ENCODE data around the gene ARRB1. TPM values are rescaled to one million over a fixed set of nuclear protein-coding genes. Genes with fewer than 3 reads are reported as not detected.

ARRB1 gene
- total RNA-seq, 1 experiment from 2014 or later, result 90.1 TPM

DNA sequence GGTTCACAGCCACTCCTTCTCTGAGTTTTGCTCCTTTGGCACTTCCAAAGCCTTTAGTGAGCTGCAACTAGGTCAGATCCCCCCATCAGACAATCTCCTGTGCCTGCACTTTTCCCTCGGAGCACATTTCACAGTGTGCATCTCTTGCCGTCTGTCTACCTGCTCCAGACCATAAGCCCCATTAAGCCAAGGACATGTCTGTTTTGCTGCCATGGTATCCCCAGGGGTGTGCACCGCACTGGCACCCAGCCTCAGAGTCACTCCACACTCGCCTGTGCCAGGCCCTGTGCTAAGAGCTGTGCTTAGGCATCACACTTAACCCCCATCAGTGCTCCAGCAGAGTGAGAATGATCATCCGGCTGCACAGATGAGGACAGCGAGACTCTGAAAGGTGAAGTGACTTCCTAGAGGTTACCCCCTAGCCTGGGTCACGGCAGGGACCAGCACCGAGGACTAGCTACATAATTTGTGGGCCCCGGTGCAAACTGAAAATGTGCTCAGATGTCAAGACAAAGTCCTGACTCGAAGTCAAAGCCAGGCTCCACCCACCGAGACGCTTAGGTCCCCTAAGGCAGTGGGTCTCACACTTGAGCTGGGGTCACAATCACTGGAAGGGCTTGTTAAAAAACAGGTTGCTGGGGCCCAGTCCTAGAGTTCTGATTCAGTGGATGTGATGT, 33.9 kb downstream of the ARRB1 start:
- DNase-seq (ENCODE audit: low spot score) (no peak), ATAC-seq (no peak)
- TF ChIP-seq, protein P1, sequence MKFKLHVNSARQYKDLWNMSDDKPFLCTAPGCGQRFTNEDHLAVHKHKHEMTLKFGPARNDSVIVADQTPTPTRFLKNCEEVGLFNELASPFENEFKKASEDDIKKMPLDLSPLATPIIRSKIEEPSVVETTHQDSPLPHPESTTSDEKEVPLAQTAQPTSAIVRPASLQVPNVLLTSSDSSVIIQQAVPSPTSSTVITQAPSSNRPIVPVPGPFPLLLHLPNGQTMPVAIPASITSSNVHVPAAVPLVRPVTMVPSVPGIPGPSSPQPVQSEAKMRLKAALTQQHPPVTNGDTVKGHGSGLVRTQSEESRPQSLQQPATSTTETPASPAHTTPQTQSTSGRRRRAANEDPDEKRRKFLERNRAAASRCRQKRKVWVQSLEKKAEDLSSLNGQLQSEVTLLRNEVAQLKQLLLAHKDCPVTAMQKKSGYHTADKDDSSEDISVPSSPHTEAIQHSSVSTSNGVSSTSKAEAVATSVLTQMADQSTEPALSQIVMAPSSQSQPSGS (CRISPR knock-in tag; IDR thresholded peaks at IDR 0.05; ENCODE audit: borderline replicate concordance, low read depth), result no peak
- peaks cover 56% of the 10 kb centered on the region for H3K4me1 Mint-ChIP-seq
- ChIA-PET POLR2A (no interaction called here), CTCF (interaction anchor here (0.8 to 2.4 kb wide), 2 partner anchors 37 to 59 kb away, joined by 5 to 8 read pairs; no protein-coding TSS in a partner anchor)
- no peak overlapping the region for H3K4me3 Mint-ChIP-seq
- H3K9me3 Mint-ChIP-seq, result peaks cover 3% of the 10 kb centered on the region
- H3K36me3 Mint-ChIP-seq, result peaks cover 16% of the 10 kb centered on the region; the same call in 1 of the 2 replicates
- H3K27ac Mint-ChIP-seq, result 0 out of 2 replicates have a peak overlapping the region, but pooled peaks have one; percentile 9
- H3K27me3 Mint-ChIP-seq (ENCODE audit: low read depth), result no peaks in the 10 kb centered on the region

DNA sequence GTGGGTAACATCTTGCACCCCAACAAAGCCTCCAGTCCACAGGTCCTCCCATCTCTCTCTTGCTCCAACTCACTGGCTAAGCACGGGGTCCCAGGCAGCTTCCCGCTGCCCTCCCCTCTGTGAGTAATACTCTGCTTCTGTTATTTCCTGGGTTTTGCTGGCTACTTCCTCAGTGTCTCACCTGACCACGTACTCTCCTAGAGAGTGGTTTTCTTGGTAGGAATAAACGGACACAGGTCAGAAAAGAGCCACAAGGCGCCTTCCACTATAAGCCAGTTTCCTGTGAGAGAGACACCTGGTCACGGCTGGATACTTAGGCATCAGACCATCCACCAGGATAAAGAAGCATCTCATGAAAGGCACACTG, 36.0 kb downstream of the ARRB1 start:
- ChIA-PET POLR2A (no interaction called here), CTCF (interaction anchor here (1.4 kb wide), 1 partner anchor 73 kb away, joined by 4 read pairs; no protein-coding TSS in a partner anchor)
- H3K27me3 Mint-ChIP-seq (ENCODE audit: low read depth), result no peaks in the 10 kb centered on the region
- no peak for DNase-seq (ENCODE audit: low spot score)
- peaks cover 11% of the 10 kb centered on the region for H3K36me3 Mint-ChIP-seq
- H3K9me3 Mint-ChIP-seq, result peaks cover 7% of the 10 kb centered on the region
- H3K27ac Mint-ChIP-seq, result peak overlapping the region; percentile 82
- H3K4me3 Mint-ChIP-seq, result no peak overlapping the region
- ATAC-seq, result no peak
- H3K4me1 Mint-ChIP-seq, result peaks cover 49% of the 10 kb centered on the region
- TF ChIP-seq TEAD4 (CRISPR knock-in tag; IDR thresholded peaks at IDR 0.05) (no peak), IRF2 (CRISPR knock-in tag; IDR thresholded peaks at IDR 0.05; ENCODE audit: borderline replicate concordance, low read depth) (no peak), ZNF423 (CRISPR knock-in tag; IDR thresholded peaks at IDR 0.05) (no peak), KAT7 (CRISPR knock-in tag; IDR thresholded peaks at IDR 0.05; ENCODE audit: borderline replicate concordance) (no peak), CREB1 (CRISPR knock-in tag; IDR thresholded peaks at IDR 0.05) (no peak), PRRX2 (CRISPR knock-in tag; IDR thresholded peaks at IDR 0.05) (no peak), CBFB (CRISPR knock-in tag; IDR thresholded peaks at IDR 0.05; ENCODE audit: low read depth) (no peak), ETV6 (CRISPR knock-in tag; IDR thresholded peaks at IDR 0.05) (no peak), ZNF232 (CRISPR knock-in tag; IDR thresholded peaks at IDR 0.05) (no peak), TEAD1 (CRISPR knock-in tag; IDR thresholded peaks at IDR 0.05) (no peak), GRHL2 (CRISPR knock-in tag; IDR thresholded peaks at IDR 0.05; ENCODE audit: insufficient replicate concordance, severe bottlenecking) (no peak), ZNF263 (CRISPR knock-in tag; IDR thresholded peaks at IDR 0.05; ENCODE audit: low read depth) (no peak)
- TF ChIP-seq, protein P2, sequence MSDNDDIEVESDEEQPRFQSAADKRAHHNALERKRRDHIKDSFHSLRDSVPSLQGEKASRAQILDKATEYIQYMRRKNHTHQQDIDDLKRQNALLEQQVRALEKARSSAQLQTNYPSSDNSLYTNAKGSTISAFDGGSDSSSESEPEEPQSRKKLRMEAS (CRISPR knock-in tag; IDR thresholded peaks at IDR 0.05), result no peak
- TF ChIP-seq, protein P3, sequence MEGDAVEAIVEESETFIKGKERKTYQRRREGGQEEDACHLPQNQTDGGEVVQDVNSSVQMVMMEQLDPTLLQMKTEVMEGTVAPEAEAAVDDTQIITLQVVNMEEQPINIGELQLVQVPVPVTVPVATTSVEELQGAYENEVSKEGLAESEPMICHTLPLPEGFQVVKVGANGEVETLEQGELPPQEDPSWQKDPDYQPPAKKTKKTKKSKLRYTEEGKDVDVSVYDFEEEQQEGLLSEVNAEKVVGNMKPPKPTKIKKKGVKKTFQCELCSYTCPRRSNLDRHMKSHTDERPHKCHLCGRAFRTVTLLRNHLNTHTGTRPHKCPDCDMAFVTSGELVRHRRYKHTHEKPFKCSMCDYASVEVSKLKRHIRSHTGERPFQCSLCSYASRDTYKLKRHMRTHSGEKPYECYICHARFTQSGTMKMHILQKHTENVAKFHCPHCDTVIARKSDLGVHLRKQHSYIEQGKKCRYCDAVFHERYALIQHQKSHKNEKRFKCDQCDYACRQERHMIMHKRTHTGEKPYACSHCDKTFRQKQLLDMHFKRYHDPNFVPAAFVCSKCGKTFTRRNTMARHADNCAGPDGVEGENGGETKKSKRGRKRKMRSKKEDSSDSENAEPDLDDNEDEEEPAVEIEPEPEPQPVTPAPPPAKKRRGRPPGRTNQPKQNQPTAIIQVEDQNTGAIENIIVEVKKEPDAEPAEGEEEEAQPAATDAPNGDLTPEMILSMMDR (IDR thresholded peaks at IDR 0.05), result no peak
- TF ChIP-seq, protein P4, sequence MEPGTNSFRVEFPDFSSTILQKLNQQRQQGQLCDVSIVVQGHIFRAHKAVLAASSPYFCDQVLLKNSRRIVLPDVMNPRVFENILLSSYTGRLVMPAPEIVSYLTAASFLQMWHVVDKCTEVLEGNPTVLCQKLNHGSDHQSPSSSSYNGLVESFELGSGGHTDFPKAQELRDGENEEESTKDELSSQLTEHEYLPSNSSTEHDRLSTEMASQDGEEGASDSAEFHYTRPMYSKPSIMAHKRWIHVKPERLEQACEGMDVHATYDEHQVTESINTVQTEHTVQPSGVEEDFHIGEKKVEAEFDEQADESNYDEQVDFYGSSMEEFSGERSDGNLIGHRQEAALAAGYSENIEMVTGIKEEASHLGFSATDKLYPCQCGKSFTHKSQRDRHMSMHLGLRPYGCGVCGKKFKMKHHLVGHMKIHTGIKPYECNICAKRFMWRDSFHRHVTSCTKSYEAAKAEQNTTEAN (CRISPR knock-in tag; IDR thresholded peaks at IDR 0.05), result no peak
- TF ChIP-seq, protein P5, sequence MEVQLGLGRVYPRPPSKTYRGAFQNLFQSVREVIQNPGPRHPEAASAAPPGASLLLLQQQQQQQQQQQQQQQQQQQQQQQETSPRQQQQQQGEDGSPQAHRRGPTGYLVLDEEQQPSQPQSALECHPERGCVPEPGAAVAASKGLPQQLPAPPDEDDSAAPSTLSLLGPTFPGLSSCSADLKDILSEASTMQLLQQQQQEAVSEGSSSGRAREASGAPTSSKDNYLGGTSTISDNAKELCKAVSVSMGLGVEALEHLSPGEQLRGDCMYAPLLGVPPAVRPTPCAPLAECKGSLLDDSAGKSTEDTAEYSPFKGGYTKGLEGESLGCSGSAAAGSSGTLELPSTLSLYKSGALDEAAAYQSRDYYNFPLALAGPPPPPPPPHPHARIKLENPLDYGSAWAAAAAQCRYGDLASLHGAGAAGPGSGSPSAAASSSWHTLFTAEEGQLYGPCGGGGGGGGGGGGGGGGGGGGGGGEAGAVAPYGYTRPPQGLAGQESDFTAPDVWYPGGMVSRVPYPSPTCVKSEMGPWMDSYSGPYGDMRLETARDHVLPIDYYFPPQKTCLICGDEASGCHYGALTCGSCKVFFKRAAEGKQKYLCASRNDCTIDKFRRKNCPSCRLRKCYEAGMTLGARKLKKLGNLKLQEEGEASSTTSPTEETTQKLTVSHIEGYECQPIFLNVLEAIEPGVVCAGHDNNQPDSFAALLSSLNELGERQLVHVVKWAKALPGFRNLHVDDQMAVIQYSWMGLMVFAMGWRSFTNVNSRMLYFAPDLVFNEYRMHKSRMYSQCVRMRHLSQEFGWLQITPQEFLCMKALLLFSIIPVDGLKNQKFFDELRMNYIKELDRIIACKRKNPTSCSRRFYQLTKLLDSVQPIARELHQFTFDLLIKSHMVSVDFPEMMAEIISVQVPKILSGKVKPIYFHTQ (CRISPR knock-in tag; IDR thresholded peaks at IDR 0.05), result no peak
- TF ChIP-seq, protein P6, sequence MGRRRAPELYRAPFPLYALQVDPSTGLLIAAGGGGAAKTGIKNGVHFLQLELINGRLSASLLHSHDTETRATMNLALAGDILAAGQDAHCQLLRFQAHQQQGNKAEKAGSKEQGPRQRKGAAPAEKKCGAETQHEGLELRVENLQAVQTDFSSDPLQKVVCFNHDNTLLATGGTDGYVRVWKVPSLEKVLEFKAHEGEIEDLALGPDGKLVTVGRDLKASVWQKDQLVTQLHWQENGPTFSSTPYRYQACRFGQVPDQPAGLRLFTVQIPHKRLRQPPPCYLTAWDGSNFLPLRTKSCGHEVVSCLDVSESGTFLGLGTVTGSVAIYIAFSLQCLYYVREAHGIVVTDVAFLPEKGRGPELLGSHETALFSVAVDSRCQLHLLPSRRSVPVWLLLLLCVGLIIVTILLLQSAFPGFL (CRISPR knock-in tag; IDR thresholded peaks at IDR 0.05; ENCODE audit: borderline replicate concordance), result no peak
- TF ChIP-seq, protein P7, sequence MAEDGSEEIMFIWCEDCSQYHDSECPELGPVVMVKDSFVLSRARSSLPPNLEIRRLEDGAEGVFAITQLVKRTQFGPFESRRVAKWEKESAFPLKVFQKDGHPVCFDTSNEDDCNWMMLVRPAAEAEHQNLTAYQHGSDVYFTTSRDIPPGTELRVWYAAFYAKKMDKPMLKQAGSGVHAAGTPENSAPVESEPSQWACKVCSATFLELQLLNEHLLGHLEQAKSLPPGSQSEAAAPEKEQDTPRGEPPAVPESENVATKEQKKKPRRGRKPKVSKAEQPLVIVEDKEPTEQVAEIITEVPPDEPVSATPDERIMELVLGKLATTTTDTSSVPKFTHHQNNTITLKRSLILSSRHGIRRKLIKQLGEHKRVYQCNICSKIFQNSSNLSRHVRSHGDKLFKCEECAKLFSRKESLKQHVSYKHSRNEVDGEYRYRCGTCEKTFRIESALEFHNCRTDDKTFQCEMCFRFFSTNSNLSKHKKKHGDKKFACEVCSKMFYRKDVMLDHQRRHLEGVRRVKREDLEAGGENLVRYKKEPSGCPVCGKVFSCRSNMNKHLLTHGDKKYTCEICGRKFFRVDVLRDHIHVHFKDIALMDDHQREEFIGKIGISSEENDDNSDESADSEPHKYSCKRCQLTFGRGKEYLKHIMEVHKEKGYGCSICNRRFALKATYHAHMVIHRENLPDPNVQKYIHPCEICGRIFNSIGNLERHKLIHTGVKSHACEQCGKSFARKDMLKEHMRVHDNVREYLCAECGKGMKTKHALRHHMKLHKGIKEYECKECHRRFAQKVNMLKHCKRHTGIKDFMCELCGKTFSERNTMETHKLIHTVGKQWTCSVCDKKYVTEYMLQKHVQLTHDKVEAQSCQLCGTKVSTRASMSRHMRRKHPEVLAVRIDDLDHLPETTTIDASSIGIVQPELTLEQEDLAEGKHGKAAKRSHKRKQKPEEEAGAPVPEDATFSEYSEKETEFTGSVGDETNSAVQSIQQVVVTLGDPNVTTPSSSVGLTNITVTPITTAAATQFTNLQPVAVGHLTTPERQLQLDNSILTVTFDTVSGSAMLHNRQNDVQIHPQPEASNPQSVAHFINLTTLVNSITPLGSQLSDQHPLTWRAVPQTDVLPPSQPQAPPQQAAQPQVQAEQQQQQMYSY (CRISPR knock-in tag; IDR thresholded peaks at IDR 0.05), result no peak
